Measurements from ENCODE around the gene MADD.

MADD gene

GRCh38 chr11:47317064-47317828, 47.3 kb downstream of the MADD start:
- TF ChIP-seq TAF1 (IDR thresholded peaks at IDR 0.05; ENCODE audit: borderline replicate concordance, insufficient read depth, low read length) (no peak), FOXP2 (optimal IDR thresholded peaks at IDR 0.05; ENCODE audit: borderline replicate concordance, extremely low read depth, extremely low read length, insufficient read depth) (no peak), SIN3A (IDR thresholded peaks at IDR 0.05; ENCODE audit: borderline replicate concordance, insufficient read depth, low read length) (no peak), POLR2AphosphoS5 (IDR thresholded peaks at IDR 0.05; ENCODE audit: low read depth, low read length) (no peak), REST (IDR thresholded peaks at IDR 0.05; ENCODE audit: insufficient read depth in 1 of 2, low read depth in 2 of 2, low read length in 2 of 2) (no peak)

- TF ChIP-seq TAF1 (IDR thresholded peaks at IDR 0.05; ENCODE audit: borderline replicate concordance, insufficient read depth, low read length) (no peak), FOXP2 (optimal IDR thresholded peaks at IDR 0.05; ENCODE audit: borderline replicate concordance, extremely low read depth, extremely low read length, insufficient read depth) (no peak), REST (IDR thresholded peaks at IDR 0.05; ENCODE audit: insufficient read depth in 1 of 2, low read depth in 2 of 2, low read length in 2 of 2) (no peak), SIN3A (IDR thresholded peaks at IDR 0.05; ENCODE audit: borderline replicate concordance, insufficient read depth, low read length) (no peak), POLR2AphosphoS5 (IDR thresholded peaks at IDR 0.05; ENCODE audit: low read depth, low read length) (no peak)
Observed at GRCh38 chr11:47318166-47318565, 48.2 kb downstream of the MADD start.

- TF ChIP-seq TAF1 (IDR thresholded peaks at IDR 0.05; ENCODE audit: borderline replicate concordance, insufficient read depth, low read length), result no peak
- TF ChIP-seq SIN3A (IDR thresholded peaks at IDR 0.05; ENCODE audit: borderline replicate concordance, insufficient read depth, low read length), result no peak
- TF ChIP-seq POLR2AphosphoS5 (IDR thresholded peaks at IDR 0.05; ENCODE audit: low read depth, low read length), result no peak
- no peak for TF ChIP-seq FOXP2 (optimal IDR thresholded peaks at IDR 0.05; ENCODE audit: borderline replicate concordance, extremely low read depth, extremely low read length, insufficient read depth)
- TF ChIP-seq REST (IDR thresholded peaks at IDR 0.05; ENCODE audit: insufficient read depth in 1 of 2, low read depth in 2 of 2, low read length in 2 of 2), result no peak
Observed at GRCh38 chr11:47324520-47324919, 54.6 kb downstream of the MADD start.

- TF ChIP-seq SIN3A (IDR thresholded peaks at IDR 0.05; ENCODE audit: borderline replicate concordance, insufficient read depth, low read length) (no peak), POLR2AphosphoS5 (IDR thresholded peaks at IDR 0.05; ENCODE audit: low read depth, low read length) (no peak), REST (IDR thresholded peaks at IDR 0.05; ENCODE audit: insufficient read depth in 1 of 2, low read depth in 2 of 2, low read length in 2 of 2) (no peak), TAF1 (IDR thresholded peaks at IDR 0.05; ENCODE audit: borderline replicate concordance, insufficient read depth, low read length) (no peak), FOXP2 (optimal IDR thresholded peaks at IDR 0.05; ENCODE audit: borderline replicate concordance, extremely low read depth, extremely low read length, insufficient read depth) (no peak)
Observed at GRCh38 chr11:47325271-47326041, 55.5 kb downstream of the MADD start.
